HG03571 (cell line): ENCODE data around the gene PIAS3.
"Not testable (repeated sequence)": the region's sequence is repeated elsewhere in the genome, so short reads cannot be mapped to it uniquely, and the experiment has no call there.

Experiments
- ATAC-seq: cut with Tn5 transposase; IDR thresholded peaks from one replicate; pipeline ENCODE4 v1.9.1; 2021; ENCODE audit not compliant: unreplicated experiment

PIAS3 gene

GRCh38 chr1:145877923-145878486 is 19.1 kb upstream of the PIAS3 start:
- no peak for ATAC-seq

GRCh38 chr1:145874646-145875045 is 15.8 kb upstream of the PIAS3 start:
- no peak for ATAC-seq

GRCh38 chr1:145871994-145872924 is 13.4 kb upstream of the PIAS3 start:
- ATAC-seq = no peak

GRCh38 chr1:145868232-145868631 is 9.4 kb upstream of the PIAS3 start:
- no peak for ATAC-seq

DNA sequence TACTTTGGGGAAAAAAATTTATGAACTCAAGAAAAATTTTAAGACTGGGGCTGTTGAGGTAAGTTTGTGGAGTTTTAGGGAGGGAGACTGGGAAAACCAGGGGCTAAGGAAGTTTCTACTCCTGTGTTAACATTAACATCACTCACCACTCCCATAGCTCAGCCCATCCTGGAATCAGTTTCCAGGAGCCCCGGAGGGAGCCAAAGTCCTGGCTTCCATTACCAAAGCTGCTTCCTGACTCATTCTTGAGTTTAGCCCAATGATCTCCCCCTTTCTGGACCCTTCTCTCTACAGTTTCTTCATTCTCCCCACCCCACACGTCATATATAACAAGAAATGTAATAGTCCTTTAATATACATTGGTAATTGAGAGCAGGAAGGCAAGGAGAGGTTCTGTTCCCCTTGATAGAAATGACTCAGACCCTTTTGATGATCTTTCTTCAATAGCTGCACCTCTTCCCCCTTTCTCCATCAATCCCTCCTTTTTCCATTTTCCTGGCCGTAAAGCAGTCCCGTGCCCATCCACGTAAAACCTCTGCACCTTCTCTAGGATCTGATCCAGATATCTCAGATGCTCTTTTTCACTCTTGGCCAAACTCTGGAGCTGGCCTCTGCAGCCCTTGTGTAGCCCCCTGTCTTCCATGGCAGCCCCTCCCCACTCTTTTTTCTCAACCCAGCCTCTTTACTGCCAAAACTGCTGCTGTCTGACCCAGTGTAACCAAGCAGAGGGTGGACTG is 4.6 kb upstream of the PIAS3 start:
- no peak for ATAC-seq

DNA sequence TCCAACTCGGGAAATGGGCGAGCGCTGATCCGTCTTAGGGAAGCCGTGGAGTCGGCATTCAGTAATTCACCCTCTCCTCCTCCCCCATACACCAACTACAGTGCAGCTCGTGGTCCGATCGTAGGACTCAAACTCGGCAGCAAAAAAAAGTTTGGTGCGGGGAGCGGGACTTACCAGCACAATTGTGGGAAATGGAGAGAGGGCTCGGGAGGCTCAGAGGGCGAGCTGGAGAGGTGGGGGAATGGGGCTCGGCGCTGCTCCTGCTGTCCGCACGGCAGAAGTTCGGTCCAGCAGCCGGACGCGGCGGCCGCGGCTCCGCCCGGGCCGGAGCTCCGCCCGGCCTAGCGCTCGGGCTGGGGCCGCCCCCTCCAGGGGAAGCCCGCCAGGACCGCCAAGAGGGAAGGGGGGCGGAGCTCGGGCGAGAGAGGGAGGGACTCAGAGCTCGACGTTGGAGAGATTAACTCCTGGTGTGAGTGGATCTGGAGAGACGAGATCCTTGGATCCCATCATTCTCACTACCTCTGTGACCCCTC is 676 bp upstream of the PIAS3 start:
- peak; percentile 56 for ATAC-seq

GRCh38 chr1:145858238-145858900 is 512 bp downstream of the PIAS3 start:
- peak; percentile 2 for ATAC-seq

GRCh38 chr1:145857170-145857569 is 1.7 kb downstream of the PIAS3 start:
- ATAC-seq = no peak

- no peak for ATAC-seq
Measured at GRCh38 chr1:145855426-145855948, 3.4 kb downstream of the PIAS3 start.

- ATAC-seq = no peak
Measured at GRCh38 chr1:145849356-145850160, 9.3 kb downstream of the PIAS3 start.

GRCh38 chr1:145847827-145848226 is 11.1 kb downstream of the PIAS3 start:
- ATAC-seq = no peak

- ATAC-seq = no peak
Measured at GRCh38 chr1:145846201-145846612, 12.7 kb downstream of the PIAS3 start.

DNA sequence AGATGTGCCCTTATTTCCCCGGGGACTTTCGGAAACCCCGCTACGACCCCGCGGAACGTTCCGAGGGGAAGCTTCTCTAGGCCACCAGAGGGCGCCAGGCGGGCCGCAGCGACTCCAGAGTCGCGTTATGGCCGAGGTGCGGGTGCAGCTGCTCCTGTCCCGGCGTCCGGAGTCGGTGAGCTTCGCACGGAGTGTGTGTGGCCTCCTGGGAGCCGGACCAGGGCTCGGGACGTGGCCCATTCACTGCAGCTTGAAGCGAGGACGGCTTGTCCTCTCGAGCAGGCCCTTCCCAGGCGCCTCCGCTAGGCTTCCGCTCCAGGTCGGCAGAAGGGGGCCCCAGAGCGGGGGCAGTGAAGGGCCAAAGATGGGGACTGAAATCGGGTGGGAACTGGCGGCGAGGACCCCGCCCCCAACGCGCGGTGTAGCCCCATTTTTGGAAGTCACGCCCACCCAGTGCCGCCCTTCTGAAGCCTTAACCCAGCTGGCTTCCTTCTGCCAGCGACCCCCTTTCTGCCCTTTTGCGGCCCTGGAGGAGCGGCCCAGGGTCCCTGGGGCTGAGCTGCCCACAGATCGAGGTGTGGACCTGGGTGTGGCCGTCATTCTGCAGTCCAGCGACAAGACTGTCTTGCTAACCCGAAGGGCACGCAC is 13.2 kb downstream of the PIAS3 start, which contains the start of gene NUDT17:
NUDT17 (plus strand) TSS at position 117 of the 648 bp plus-strand sequence; CDS start at position 128, 11 bp downstream.
- peak; percentile 56 for ATAC-seq

DNA sequence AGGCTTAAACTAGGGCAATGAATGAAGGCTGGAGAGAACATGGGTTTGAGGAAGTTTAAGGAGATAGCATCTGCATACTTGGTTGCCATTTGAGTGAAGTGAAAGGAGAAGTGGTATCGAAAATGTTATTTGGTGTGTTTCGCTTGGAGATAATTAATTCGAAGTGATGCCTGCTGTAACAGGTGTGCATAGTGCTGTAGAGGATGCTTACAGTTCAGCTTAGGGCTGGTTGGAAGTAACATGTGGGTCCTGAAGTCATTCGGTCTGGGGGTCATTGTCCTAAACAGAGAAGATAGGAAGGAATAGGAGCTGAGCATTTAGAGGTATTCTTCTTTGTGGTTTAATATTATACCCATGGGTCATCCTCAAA is 13.8 kb downstream of the PIAS3 start:
- peak; percentile 71 for ATAC-seq

DNA sequence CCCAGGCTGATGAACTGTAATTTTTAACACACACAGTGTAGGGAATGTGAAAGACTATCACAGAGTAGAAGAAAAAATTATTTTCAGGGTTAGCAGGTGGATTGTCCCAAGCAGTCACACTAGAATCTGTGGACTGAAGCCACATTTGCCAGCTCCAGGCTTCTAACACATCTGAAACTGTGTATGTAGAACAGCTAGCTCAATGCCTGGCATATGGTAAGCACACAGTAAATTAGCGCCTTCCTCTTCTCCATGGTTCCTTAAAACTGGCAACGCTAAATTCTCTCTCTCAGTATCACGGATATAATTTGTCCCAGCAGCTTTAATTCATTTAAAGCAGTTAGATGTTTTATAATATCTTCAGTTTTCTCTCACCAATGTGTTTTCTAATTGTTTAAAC is 15.8 kb downstream of the PIAS3 start:
- ATAC-seq = no peak

- no peak for ATAC-seq
Measured at GRCh38 chr1:145837656-145838055, 21.2 kb downstream of the PIAS3 start.

- ATAC-seq = not testable (repeated sequence)
Measured at GRCh38 chr1:145830810-145831209, 28.1 kb downstream of the PIAS3 start.

GRCh38 chr1:145828367-145829026 is 30.4 kb downstream of the PIAS3 start:
- ATAC-seq = no peak

- ATAC-seq = no peak
Measured at GRCh38 chr1:145827966-145828365, 30.9 kb downstream of the PIAS3 start.
